ENCODE results near the gene PFKFB4. TPM values are rescaled to one million over a fixed set of nuclear protein-coding genes. Genes with fewer than 3 reads are reported as not detected.

Gene PFKFB4
- total and polyA plus RNA-seq, 9 of the 15 experiments (the other 6 are each of a cell fraction or from before 2014, with no cell fraction given): 0.92 to 56.3 (median 13.5) TPM

GRCh38 chr3:48593337-48593736, 36.7 kb upstream of the PFKFB4 start:
- Histone ChIP-seq H3K27ac (ENCODE audit: extremely low read depth, low read depth, low read length) (no peak overlapping the region), H3K27me3 (ENCODE audit: control insufficient read depth in 2 of 2, insufficient read depth in 2 of 2, low read length in 2 of 2) (peaks cover 0 to 31% of the 10 kb centered on the region in 2 experiments; a peak in 3 of 5 replicates), H3K4me1 (replicated peaks in 1 of 2; ENCODE audit: control insufficient read depth in 2 of 2, insufficient read depth in 2 of 2, low read length in 2 of 2) (peaks cover 12 to 45% of the 10 kb centered on the region in 2 experiments; a peak in 4 of 5 replicates), H2AFZ (ENCODE audit: low read depth, low read length) (no peak overlapping the region), H3K4me2 (ENCODE audit: insufficient read depth, low read length) (no peak overlapping the region), H3K79me2 (ENCODE audit: control insufficient read depth, insufficient read depth, low read length) (no peaks in the 10 kb centered on the region), H3K36me3 (ENCODE audit: control insufficient read depth, insufficient read depth, low read length) (peaks cover 11% of the 10 kb centered on the region; the same call in 2 of the 3 replicates), H3K9ac (ENCODE audit: insufficient read depth in 1 of 2, low read depth in 2 of 2, low read length in 2 of 2) (0 out of 4 replicates have a peak overlapping the region, but pooled peaks of 1 of the 2 experiments have one; percentile 9), H3K9me3 (replicated peaks; ENCODE audit: control insufficient read depth, insufficient read depth, low read depth, low read length) (no peaks in the 10 kb centered on the region), H3K4me3 (no peak overlapping the region), H4K20me1 (replicated peaks; ENCODE audit: control insufficient read depth, insufficient read depth, low read length) (no peaks in the 10 kb centered on the region), H3K9me1 (ENCODE audit: control insufficient read depth, insufficient read depth, low read length) (no peaks in the 10 kb centered on the region)
- 29% methylated on average over 4 of the region's 9 CpGs for WGBS (ENCODE audit: insufficient coverage, low coverage, missing lambda C conversion rate)
- no peak for FAIRE-seq
- intact Hi-C loops (cut with micrococcal nuclease) (no loop called here), in situ Hi-C loops (cut with MboI) (no loop called here)
- no peak for TF ChIP-seq GTF2F1 (IDR thresholded peaks at IDR 0.05; ENCODE audit: low read depth, low read length)
- no peak for TF ChIP-seq GABPA (tag; conservative IDR thresholded peaks at IDR 0.05; ENCODE audit: low read depth)
- TF ChIP-seq E2F5 (CRISPR knock-in tag; IDR thresholded peaks at IDR 0.05): no peak
- no peak for TF ChIP-seq ZNF23 (CRISPR knock-in tag; IDR thresholded peaks at IDR 0.05)
- TF ChIP-seq NUFIP1 (IDR thresholded peaks at IDR 0.05; ENCODE audit: partially characterized antibody): no peak
- TF ChIP-seq, protein P1, sequence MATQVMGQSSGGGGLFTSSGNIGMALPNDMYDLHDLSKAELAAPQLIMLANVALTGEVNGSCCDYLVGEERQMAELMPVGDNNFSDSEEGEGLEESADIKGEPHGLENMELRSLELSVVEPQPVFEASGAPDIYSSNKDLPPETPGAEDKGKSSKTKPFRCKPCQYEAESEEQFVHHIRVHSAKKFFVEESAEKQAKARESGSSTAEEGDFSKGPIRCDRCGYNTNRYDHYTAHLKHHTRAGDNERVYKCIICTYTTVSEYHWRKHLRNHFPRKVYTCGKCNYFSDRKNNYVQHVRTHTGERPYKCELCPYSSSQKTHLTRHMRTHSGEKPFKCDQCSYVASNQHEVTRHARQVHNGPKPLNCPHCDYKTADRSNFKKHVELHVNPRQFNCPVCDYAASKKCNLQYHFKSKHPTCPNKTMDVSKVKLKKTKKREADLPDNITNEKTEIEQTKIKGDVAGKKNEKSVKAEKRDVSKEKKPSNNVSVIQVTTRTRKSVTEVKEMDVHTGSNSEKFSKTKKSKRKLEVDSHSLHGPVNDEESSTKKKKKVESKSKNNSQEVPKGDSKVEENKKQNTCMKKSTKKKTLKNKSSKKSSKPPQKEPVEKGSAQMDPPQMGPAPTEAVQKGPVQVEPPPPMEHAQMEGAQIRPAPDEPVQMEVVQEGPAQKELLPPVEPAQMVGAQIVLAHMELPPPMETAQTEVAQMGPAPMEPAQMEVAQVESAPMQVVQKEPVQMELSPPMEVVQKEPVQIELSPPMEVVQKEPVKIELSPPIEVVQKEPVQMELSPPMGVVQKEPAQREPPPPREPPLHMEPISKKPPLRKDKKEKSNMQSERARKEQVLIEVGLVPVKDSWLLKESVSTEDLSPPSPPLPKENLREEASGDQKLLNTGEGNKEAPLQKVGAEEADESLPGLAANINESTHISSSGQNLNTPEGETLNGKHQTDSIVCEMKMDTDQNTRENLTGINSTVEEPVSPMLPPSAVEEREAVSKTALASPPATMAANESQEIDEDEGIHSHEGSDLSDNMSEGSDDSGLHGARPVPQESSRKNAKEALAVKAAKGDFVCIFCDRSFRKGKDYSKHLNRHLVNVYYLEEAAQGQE (IDR thresholded peaks at IDR 0.05; ENCODE audit: borderline replicate concordance): no peak
- TF ChIP-seq, protein P1 (CRISPR knock-in tag; IDR thresholded peaks at IDR 0.05; ENCODE audit: low read depth): no peak
- no peak for TF ChIP-seq PKNOX1 (IDR thresholded peaks at IDR 0.05)
- ChIA-PET POLR2A (interaction anchor here (1.0 kb wide), 1 partner anchor 154 kb away, joined by 4 read pairs; no protein-coding TSS in a partner anchor), CTCF (ENCODE audit: low intra/inter-chr PET ratio) (no interaction called here)
- no TSS peak for BruUV-seq (replicated peaks)
- ATAC-seq: no peak
- DNase-seq (ENCODE audit: extremely low read depth in 1 of 4, low spot score in 3 of 4): no peak

All from K562 (cell line).